Retina (tissue), 1 donor: ENCODE data around the gene MIF.
"Not testable (repeated sequence)": the region's sequence is repeated elsewhere in the genome, so short reads cannot be mapped to it uniquely, and the experiment has no call there.

Experiments used
- DNase-seq: peaks from one replicate; pipeline ENCODE4 v3.0.0-alpha.2; 2016

The MIF gene

DNA sequence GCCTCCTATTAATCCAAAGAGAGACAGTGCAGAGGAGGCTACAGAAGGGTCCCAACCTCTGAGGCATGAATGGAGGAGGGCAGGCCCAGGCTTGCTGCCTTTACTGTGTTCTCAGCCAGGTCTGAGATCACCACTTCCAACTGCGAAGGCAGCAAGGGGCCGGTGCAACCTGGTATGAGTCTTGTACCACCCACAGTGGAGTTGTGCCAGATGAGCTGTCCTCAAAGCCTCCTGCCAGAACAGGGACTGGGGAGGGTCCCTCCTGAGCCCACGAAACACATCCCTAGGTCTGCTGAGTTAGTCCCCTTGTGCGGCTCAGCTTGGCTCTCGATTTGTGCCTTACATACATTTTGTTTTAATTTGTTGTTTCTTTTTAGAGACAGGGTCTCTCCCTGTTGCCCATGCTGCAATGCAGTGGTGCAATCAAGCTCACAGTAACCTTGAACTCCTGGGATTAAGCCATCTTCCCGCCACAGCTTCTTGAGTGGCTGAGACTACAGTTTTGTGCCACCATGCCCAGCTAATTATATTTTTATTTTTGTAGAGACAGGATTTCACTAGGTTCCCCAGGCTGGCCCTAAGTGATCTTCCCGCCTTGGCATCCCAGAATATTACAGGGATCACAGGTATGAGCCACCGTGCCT is 9.3 kb downstream of the MIF start:
- no peak for DNase-seq

DNA sequence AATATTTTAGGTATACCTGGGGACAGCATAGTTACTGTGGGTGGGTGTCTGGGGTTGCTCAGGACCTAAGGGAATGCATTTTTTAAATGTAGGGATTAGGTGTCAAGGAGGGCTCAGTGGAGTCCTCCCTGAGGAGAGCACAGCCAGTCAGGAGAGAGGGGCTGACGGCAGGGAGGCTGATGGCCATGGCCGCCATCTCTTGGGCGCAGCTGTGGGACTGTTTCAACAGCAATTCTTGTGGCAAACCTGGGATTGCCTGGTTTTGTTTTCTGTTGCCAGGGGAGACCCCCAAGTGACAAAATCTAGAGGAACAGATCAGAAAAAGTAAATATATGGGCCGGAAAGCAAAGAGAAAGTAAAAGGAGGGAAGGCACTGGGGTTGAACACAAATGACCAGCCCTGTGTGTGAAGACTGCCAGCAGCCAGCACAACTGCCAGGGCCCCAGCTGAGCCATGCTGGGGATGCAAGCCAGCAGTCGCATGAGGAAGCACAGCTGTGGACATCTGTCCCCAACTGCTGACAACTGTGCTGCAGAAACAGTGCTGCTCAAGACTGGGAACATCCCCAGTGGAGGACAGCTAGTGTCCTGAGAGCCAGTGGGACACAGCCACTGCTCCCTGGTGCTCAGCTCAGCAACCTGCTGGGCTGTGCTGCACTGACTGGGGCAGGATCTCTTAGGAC is 10.5 kb downstream of the MIF start:
- DNase-seq, result no peak

GRCh38 chr22:23906641-23907040 is 12.5 kb downstream of the MIF start:
- DNase-seq, result no peak

GRCh38 chr22:23907423-23907822 is 13.2 kb downstream of the MIF start:
- DNase-seq, result not testable (repeated sequence)

DNA sequence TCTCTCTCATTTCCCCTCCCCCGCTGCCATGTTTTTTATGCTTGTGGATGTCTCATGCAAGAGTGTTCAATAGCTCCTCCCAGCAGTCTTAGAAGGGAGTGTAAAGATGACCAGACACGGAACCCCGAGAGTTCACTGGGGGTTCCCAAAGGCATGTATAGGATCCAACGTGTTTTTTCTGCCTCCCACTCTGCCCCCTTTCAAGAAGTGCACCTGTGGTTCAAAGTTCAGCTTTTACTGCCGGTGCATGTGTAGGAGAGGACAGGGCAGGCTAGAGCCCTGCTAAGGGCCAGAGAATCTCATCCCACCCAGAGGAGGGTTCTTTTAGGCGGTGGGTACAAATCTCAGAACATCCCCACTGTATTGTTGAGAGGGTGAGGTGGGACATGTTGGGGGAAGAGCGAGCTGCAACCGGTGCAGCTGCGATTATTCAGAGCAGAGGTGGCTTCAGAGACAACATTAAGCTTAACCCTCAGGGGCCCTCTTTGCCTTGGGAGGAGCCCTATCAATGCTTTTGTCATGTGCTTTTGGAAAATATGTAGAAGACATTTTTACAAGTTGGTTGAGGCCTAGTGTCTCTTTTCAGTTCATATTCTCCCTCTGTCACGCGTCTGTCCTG is 14.5 kb downstream of the MIF start:
- no peak for DNase-seq

GRCh38 chr22:23909296-23909898 is 15.2 kb downstream of the MIF start:
- no peak for DNase-seq

GRCh38 chr22:23910496-23911190 is 16.5 kb downstream of the MIF start:
- peak; percentile 35 for DNase-seq

- no peak for DNase-seq
Observed at GRCh38 chr22:23911318-23911980, 17.3 kb downstream of the MIF start.

DNA sequence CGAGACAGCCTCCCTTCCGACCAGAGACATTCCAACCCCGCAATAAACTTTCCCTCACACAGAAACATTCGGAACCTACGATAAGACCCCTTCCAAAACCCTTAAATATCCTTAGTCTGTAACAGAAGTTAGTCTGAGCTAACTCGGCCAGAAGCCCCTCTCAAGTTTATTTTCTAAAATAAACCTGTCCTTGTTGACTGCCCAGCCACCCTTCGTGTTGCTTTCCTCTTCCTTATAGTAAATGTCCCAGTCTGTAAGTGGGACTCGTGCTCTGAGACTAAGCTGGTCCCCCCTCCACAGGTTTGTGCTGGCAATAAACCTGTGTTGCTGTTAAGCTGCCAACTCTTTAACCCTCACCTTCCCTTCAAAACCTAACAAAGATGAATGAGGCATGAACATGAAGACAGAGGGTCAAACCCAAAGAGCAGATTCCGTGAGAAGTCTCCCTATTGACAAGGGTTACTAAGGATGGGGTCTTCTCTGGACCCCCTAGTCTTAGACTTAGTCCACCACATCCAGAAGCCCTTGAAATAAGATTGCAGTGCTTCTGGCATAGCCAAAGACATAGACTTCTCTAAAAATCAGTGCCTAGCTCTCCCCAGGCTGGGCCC is 18.2 kb downstream of the MIF start:
- DNase-seq, result no peak

- no peak for DNase-seq
Observed at GRCh38 chr22:23913306-23913660, 19.1 kb downstream of the MIF start.

DNA sequence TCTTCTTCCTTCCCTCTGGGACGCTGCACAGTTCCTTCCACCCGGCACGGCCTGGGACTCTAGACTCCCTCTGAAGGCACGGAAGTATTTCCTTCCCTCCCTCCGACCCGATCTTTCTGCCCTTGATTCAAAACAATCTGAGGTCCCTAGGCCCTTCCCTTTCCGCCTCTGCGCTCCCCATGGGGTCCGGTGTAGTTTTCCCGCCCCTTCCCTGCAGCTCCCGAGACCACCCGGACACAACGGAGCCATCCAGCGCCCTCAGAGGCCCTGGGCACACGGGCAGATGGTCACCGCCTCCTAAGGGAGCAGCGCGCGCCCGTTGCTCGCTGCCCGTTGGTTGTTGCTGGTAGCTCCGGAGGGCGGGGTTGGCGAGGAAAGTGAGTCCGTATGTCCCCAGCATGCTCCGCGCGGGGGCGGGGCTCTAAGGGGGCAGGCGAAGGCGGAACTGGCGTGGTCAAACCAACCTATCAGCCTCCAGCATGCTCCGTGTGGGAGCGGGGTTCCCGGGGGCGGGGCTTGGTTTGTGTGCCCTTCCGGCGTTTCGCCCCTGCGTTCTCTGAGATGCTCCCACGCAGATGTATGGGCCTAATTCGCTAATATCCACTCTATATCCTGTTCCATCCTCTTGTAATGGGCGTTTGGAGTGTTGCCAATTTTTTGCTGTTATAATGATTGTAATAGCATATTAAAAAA is 19.6 kb downstream of the MIF start:
- DNase-seq, result peak; percentile 98

GRCh38 chr22:23915290-23915689 is 21.1 kb downstream of the MIF start:
- DNase-seq, result no peak

- not testable (repeated sequence) for DNase-seq
Observed at GRCh38 chr22:23920267-23920611, 26.1 kb downstream of the MIF start.

GRCh38 chr22:23921586-23922201 is 27.5 kb downstream of the MIF start:
- not testable (repeated sequence) for DNase-seq

DNA sequence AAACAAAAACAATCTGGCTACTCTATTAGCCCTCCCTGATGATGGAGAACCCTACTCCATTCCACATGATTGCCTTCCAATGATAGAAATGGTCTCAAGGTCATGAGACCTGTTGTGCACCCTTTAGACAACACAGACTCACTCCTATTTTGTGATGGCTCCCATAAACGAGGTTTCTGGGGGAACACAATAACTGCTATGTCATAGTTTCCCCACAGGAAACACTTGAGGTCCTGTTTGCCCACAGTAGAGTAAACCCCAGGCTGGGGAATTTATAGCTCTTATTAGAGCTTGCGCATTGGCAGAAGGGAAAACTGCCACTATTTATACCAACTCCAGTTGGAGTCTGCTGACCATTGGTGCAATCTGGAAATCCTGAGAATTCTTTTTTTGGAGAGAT is 28.7 kb downstream of the MIF start:
- DNase-seq, result no peak

DNA sequence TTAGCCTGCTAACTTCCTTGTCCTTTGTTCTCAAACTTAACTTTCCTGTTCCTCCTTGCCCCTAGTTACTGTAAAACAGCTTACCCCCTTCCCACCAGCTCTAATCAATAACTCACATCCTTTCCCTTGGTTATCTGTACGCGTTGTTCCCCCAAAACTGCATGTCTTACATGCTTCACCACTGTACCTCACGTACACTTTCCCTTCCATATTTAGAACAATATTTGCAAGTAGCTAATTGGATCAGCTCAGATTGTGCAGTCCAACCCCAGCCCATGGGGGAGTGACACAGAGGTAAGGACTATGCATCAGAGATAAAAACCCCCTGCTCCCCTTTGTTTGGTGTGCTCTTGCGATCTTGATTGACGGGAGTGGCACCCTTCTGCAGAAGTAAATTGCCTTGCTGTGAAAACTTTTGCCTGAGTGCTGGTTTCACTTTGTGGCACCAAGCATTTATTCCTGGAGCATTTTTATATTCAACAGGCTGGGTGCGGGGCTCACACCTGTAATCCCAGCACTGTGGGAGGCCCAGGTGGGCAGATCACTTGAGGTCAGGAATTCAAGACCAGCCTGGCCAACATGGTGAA is 30.9 kb downstream of the MIF start:
- DNase-seq, result no peak

DNA sequence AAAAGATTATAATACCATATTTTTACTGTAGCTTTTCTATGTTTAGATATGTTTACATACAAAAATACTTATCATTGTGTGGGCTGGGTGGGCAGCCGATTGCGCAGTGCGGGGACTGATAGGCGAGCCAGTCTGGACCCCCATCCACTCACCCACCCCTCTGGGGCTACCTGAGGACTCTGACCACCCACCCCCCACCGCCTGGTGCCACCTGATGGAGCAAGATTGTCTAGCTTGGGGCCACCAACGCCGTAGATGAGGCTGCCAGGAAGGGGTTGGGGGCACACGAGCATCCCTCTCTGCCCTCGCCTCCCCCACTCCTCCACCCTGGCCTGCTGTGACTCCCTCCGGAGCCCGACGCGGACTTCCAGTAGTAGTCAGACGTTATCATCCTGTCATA is 32.4 kb downstream of the MIF start:
- DNase-seq, result no peak

DNA sequence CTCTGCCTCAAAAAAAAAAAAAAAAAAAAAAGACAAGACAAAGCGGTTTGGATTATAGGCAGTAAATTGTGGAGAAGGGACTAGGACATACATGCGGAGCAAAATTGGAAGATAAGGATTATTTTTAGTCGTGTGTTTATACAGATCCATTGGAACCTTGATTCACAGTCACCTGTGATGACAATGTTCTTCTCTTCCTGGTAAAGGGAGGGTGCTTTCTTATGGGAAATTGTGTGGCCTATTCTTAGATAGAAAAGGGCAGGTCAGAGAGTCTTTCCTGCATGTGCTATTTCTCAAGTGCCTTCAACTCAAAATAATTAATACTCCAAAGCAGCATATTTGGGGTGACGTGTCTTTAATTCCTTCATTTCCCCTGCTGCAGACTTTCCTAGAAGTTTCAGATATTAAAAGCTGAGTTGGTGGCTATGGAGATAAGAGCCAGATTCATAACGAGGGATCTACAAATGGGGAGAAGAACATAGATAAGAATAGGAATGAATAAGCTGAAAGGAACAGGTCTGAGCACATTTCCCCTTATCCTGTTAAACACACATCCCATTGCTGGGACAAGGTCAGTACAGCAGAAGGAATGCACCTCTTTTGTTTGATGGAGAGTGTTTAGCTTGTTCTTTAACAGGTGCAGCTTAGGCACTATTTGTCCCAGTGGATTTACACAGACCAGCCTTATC is 44.3 kb downstream of the MIF start:
- DNase-seq, result no peak

DNA sequence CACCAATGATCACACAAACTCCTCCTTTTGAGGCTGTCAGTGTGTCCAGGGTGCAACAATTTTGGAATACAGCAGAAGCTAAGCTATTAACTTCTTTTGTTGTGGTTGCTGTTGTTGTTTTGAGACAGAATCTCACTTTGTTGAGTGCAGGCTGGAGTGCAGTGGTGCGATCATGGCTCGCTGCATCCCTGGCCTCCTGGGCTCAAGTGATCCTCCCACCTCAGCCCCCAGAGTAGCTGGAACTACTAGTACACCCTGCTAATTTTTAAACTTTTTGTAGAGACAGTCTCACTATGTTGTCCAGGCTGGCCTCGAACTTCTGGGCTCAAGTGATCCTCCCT is 44.8 kb downstream of the MIF start:
- DNase-seq, result no peak

DNA sequence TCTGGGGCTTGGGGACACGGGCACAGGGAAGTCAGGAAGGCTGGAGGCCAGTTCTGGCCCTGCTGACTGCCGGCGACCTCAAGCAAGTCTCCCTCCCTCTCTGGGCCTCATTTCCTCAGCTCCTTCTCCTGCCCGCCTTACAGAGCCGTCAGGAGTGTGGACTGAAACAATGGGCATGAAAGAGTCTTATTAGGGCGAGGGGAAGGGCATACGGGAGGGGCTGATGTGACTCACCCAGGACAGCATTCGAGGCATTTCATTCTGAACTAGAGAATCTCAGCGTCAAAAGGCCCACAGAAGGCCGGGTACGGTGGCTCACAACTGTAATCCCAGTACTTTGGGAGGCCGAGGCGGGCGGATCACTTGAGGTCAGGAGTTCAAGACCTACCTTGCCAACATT is 46.0 kb downstream of the MIF start:
- DNase-seq, result not testable (repeated sequence)
